WTC11 (cell line): ENCODE measurements around the gene C2orf76.

Experiments
- ESRRA ChIP-seq: sonication (generic); formaldehyde crosslinking; IDR thresholded peaks from 2 replicates; pipeline ENCODE4 v1.8.1; 2022; ENCODE audit warnings: mild to moderate bottlenecking, missing genetic modification reagents, borderline replicate concordance
- IRF2 ChIP-seq: sonication (generic); formaldehyde crosslinking; IDR thresholded peaks from 2 replicates; pipeline ENCODE4 v1.8.0; 2022; ENCODE audit warnings: low read depth, missing genetic modification reagents, borderline replicate concordance
- MYBL2 ChIP-seq: sonication (generic); formaldehyde crosslinking; IDR thresholded peaks from 2 replicates; pipeline ENCODE4 v1.8.1; 2023; ENCODE audit warnings: mild to moderate bottlenecking, moderate library complexity, missing genetic modification reagents
- NFE2L1 ChIP-seq: sonication (generic); formaldehyde crosslinking; IDR thresholded peaks from 2 replicates; pipeline ENCODE4 v1.8.1; 2023; ENCODE audit warnings: missing genetic modification reagents
- TF ChIP-seq, protein P1 (sequence below): fragments of 200-600 bp; IDR thresholded peaks from 2 replicates; pipeline ENCODE4 v1.8.0; 2022; ENCODE audit warnings: antibody characterized with exemption
- TF ChIP-seq, protein P2 (sequence below): sonication (generic); formaldehyde crosslinking; IDR thresholded peaks from 2 replicates; pipeline ENCODE4 v1.8.1; 2022; ENCODE audit warnings: low read depth, mild to moderate bottlenecking, moderate library complexity, missing genetic modification reagents, borderline replicate concordance
- TF ChIP-seq, protein P3 (sequence below): sonication (generic); formaldehyde crosslinking; IDR thresholded peaks from 2 replicates; pipeline ENCODE4 v1.8.1; 2022; ENCODE audit warnings: mild to moderate bottlenecking, moderate library complexity, missing genetic modification reagents
- TF ChIP-seq, protein P4 (sequence below): sonication (generic); formaldehyde crosslinking; IDR thresholded peaks from 2 replicates; pipeline ENCODE4 v1.8.1; 2023; ENCODE audit warnings: mild to moderate bottlenecking, missing genetic modification reagents, moderate library complexity
- TF ChIP-seq, protein P5 (sequence below): sonication (generic); formaldehyde crosslinking; IDR thresholded peaks from 2 replicates; pipeline ENCODE4 v1.8.0; 2022; ENCODE audit warnings: mild to moderate bottlenecking, missing genetic modification reagents

DNA sequence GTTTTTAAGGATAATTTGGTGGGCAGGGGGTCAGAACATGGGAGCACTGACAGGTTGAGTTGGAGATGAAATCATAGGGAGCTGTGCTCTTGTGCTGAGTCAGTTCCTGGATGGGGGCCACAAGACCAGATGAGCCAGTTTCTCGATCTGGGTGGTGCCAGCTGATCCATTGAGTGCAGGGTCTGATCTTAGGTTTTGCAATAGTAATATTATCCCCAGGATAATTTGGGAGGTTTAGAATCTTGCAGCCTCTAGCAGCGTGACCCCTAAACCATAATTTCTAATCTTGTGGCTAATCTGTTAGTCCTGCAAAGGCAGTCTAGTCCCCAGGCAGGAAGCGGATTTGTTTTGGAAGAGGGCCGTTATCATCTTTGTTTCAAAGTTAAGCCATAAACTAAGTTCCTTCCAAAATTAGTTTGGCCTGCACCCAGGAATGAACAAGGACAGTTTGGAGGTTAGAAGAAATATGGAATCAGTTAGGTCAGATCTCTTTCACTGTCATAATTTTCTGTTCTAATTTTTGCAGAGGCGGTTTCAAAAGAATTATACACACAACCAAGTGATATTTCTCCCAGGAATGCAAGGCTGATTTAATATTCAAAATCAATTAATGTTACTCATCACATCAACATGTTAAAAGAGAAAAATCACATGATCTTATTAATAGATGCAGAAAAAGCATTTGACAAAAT is 23.1 kb upstream of the C2orf76 start:
- TF ChIP-seq, protein P1, sequence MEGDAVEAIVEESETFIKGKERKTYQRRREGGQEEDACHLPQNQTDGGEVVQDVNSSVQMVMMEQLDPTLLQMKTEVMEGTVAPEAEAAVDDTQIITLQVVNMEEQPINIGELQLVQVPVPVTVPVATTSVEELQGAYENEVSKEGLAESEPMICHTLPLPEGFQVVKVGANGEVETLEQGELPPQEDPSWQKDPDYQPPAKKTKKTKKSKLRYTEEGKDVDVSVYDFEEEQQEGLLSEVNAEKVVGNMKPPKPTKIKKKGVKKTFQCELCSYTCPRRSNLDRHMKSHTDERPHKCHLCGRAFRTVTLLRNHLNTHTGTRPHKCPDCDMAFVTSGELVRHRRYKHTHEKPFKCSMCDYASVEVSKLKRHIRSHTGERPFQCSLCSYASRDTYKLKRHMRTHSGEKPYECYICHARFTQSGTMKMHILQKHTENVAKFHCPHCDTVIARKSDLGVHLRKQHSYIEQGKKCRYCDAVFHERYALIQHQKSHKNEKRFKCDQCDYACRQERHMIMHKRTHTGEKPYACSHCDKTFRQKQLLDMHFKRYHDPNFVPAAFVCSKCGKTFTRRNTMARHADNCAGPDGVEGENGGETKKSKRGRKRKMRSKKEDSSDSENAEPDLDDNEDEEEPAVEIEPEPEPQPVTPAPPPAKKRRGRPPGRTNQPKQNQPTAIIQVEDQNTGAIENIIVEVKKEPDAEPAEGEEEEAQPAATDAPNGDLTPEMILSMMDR, result no peak
- TF ChIP-seq MYBL2, result no peak
- TF ChIP-seq, protein P2, sequence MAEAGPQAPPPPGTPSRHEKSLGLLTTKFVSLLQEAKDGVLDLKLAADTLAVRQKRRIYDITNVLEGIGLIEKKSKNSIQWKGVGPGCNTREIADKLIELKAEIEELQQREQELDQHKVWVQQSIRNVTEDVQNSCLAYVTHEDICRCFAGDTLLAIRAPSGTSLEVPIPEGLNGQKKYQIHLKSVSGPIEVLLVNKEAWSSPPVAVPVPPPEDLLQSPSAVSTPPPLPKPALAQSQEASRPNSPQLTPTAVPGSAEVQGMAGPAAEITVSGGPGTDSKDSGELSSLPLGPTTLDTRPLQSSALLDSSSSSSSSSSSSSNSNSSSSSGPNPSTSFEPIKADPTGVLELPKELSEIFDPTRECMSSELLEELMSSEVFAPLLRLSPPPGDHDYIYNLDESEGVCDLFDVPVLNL (CRISPR knock-in tag), result no peak
- no peak for TF ChIP-seq IRF2 (CRISPR knock-in tag)
- TF ChIP-seq, protein P3, sequence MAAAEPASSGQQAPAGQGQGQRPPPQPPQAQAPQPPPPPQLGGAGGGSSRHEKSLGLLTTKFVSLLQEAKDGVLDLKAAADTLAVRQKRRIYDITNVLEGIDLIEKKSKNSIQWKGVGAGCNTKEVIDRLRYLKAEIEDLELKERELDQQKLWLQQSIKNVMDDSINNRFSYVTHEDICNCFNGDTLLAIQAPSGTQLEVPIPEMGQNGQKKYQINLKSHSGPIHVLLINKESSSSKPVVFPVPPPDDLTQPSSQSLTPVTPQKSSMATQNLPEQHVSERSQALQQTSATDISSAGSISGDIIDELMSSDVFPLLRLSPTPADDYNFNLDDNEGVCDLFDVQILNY (CRISPR knock-in tag), result no peak
- TF ChIP-seq, protein P4, sequence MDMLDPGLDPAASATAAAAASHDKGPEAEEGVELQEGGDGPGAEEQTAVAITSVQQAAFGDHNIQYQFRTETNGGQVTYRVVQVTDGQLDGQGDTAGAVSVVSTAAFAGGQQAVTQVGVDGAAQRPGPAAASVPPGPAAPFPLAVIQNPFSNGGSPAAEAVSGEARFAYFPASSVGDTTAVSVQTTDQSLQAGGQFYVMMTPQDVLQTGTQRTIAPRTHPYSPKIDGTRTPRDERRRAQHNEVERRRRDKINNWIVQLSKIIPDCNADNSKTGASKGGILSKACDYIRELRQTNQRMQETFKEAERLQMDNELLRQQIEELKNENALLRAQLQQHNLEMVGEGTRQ (CRISPR knock-in tag), result no peak
- TF ChIP-seq NFE2L1 (CRISPR knock-in tag), result no peak
- TF ChIP-seq, protein P5, sequence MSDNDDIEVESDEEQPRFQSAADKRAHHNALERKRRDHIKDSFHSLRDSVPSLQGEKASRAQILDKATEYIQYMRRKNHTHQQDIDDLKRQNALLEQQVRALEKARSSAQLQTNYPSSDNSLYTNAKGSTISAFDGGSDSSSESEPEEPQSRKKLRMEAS (CRISPR knock-in tag), result no peak
- TF ChIP-seq ESRRA (CRISPR knock-in tag), result no peak
